ENCODE measurements around the gene SLC9C1. TPM values are rescaled to one million over a fixed set of nuclear protein-coding genes. Genes with fewer than 3 reads are reported as not detected.

Gene SLC9C1
- total and polyA plus RNA-seq, 9 of the 15 experiments (the other 6 are each of a cell fraction or from before 2014, with no cell fraction given): not detected

DNA sequence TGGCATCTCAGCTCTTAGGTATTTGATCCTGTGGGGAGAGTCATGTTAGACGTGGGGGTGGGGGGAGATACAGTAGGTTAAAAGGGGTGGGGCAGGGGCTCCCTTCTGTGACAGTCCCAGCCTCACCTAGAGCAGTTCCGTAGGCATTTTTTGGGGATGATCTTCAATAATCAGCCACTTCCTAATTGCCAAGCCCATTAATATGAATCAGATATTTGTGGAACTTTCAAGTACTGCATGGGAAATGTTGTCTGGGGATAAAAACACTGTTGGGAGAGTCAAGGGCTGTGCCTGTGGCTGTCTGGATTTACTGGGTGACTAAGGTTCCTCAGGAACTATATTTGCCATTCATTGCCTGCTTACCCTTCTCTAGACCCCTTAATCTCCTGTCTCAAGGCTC, 198.3 kb downstream of the SLC9C1 start:
- intact Hi-C loops (cut with micrococcal nuclease) (no loop called here), in situ Hi-C loops (cut with MboI) (no loop called here)
- DNase-seq (ENCODE audit: extremely low read depth in 1 of 4, low spot score in 3 of 4) (no peak), ATAC-seq (no peak), FAIRE-seq (no peak)
- 0 out of 5 replicates have a peak, but pooled peaks cover 0 to 2% of the 10 kb centered on the region in 2 experiments for H3K4me1 ChIP-seq (replicated peaks in 1 of 2; ENCODE audit: control insufficient read depth in 2 of 2, insufficient read depth in 2 of 2, low read length in 2 of 2)
- no peaks in the 10 kb centered on the region for H4K20me1 ChIP-seq (replicated peaks; ENCODE audit: control insufficient read depth, insufficient read depth, low read length)
- WGBS (ENCODE audit: insufficient coverage, low coverage, missing lambda C conversion rate): 0% methylated on average over 2 of the region's 2 CpGs
- no peak overlapping the region for H3K27ac ChIP-seq (ENCODE audit: extremely low read depth, low read depth, low read length)
- no peaks in the 10 kb centered on the region for H3K36me3 ChIP-seq (ENCODE audit: control insufficient read depth, insufficient read depth, low read length)
- CTCF ChIA-PET (ENCODE audit: low intra/inter-chr PET ratio): no interaction called here
- no peak overlapping the region for H3K4me3 ChIP-seq
- TF ChIP-seq, protein P1, sequence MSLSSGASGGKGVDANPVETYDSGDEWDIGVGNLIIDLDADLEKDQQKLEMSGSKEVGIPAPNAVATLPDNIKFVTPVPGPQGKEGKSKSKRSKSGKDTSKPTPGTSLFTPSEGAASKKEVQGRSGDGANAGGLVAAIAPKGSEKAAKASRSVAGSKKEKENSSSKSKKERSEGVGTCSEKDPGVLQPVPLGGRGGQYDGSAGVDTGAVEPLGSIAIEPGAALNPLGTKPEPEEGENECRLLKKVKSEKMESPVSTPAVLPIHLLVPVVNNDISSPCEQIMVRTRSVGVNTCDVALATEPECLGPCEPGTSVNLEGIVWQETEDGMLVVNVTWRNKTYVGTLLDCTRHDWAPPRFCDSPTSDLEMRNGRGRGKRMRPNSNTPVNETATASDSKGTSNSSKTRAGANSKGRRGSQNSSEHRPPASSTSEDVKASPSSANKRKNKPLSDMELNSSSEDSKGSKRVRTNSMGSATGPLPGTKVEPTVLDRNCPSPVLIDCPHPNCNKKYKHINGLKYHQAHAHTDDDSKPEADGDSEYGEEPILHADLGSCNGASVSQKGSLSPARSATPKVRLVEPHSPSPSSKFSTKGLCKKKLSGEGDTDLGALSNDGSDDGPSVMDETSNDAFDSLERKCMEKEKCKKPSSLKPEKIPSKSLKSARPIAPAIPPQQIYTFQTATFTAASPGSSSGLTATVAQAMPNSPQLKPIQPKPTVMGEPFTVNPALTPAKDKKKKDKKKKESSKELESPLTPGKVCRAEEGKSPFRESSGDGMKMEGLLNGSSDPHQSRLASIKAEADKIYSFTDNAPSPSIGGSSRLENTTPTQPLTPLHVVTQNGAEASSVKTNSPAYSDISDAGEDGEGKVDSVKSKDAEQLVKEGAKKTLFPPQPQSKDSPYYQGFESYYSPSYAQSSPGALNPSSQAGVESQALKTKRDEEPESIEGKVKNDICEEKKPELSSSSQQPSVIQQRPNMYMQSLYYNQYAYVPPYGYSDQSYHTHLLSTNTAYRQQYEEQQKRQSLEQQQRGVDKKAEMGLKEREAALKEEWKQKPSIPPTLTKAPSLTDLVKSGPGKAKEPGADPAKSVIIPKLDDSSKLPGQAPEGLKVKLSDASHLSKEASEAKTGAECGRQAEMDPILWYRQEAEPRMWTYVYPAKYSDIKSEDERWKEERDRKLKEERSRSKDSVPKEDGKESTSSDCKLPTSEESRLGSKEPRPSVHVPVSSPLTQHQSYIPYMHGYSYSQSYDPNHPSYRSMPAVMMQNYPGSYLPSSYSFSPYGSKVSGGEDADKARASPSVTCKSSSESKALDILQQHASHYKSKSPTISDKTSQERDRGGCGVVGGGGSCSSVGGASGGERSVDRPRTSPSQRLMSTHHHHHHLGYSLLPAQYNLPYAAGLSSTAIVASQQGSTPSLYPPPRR (CRISPR knock-in tag; IDR thresholded peaks at IDR 0.05; ENCODE audit: borderline replicate concordance): no peak
- TF ChIP-seq ZNF311 (CRISPR knock-in tag; IDR thresholded peaks at IDR 0.05) (no peak), MTA2 (IDR thresholded peaks at IDR 0.05; ENCODE audit: low read depth) (no peak), ZNF79 (CRISPR knock-in tag; IDR thresholded peaks at IDR 0.05; ENCODE audit: low read depth) (no peak), ZNF224 (CRISPR knock-in tag; IDR thresholded peaks at IDR 0.05) (no peak), ZNF124 (CRISPR knock-in tag; IDR thresholded peaks at IDR 0.05) (no peak), FOXJ3 (CRISPR knock-in tag; IDR thresholded peaks at IDR 0.05) (no peak), EGR1 (conservative IDR thresholded peaks at IDR 0.05) (no peak), IFI16 (CRISPR knock-in tag; IDR thresholded peaks at IDR 0.05) (no peak), CBX1 (IDR thresholded peaks at IDR 0.05; ENCODE audit: low read depth) (no peak), RB1 (IDR thresholded peaks at IDR 0.05; ENCODE audit: low read depth) (no peak), ZNF780A (CRISPR knock-in tag; IDR thresholded peaks at IDR 0.05) (no peak)
- TF ChIP-seq, protein P2, sequence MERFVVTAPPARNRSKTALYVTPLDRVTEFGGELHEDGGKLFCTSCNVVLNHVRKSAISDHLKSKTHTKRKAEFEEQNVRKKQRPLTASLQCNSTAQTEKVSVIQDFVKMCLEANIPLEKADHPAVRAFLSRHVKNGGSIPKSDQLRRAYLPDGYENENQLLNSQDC (CRISPR knock-in tag; IDR thresholded peaks at IDR 0.05): no peak
- no peak overlapping the region for H3K9ac ChIP-seq (ENCODE audit: insufficient read depth in 1 of 2, low read depth in 2 of 2, low read length in 2 of 2)
- no peak overlapping the region for H3K4me2 ChIP-seq (ENCODE audit: insufficient read depth, low read length)
- no peaks in the 10 kb centered on the region for H3K79me2 ChIP-seq (ENCODE audit: control insufficient read depth, insufficient read depth, low read length)
- H3K9me3 ChIP-seq (replicated peaks; ENCODE audit: control insufficient read depth, insufficient read depth, low read depth, low read length): no peaks in the 10 kb centered on the region
- no peaks in the 10 kb centered on the region for H3K9me1 ChIP-seq (ENCODE audit: control insufficient read depth, insufficient read depth, low read length)
- H3K27me3 ChIP-seq (ENCODE audit: control insufficient read depth in 2 of 2, insufficient read depth in 2 of 2, low read length in 2 of 2): no peaks in the 10 kb centered on the region
- POLR2A ChIA-PET: no interaction called here
- no peak overlapping the region for H2AFZ ChIP-seq (ENCODE audit: low read depth, low read length)
- no TSS peak for BruUV-seq (replicated peaks)
